AML-193 (cell line): ENCODE results near the gene CMTM3.
"Not testable (repeated sequence)": the region's sequence is repeated elsewhere in the genome, so short reads cannot be mapped to it uniquely, and the experiment has no call there.

Experiments
- DNase-seq, 2 experiments: peaks; one replicate each; lab custom pipeline; 2025; lab: John Stamatoyannopoulos, UW

CMTM3 gene

DNA sequence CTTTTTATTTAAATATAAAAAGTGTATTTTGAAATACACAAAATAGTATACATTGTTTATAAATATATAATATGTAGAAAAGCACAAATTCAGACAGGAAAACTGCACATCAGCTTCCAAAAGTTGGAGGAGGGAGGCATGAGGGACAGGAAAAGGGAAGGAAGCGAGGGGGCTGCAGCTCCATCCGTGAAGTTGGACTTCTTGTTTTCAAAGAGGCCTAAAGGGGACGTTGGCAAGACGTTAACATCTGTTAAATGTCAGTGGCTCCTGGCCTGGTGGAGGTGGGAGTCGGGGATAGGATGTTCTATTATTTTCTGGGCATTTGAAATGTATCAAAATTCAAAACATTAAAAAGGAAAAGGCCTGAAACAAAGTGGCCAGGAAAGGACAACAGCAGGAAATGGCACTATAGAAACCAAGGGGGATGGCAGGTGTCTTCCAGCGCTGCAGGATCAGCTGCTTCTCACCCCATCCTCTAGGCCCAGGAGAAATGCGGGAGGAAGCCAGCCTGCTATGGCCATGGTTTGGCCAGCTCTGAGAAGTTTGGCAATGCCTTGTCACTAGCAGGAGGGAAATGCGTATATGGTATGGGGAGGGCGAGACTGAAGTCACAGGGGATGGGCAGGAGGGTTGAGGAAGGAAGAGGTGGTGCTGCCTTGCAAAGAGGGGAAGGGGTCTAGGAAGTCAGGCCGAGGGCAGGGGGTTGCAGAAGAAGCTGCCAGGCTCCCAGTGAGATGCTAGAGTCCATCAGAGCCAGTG, 18.8 kb upstream of the CMTM3 start:
- DNase-seq: peak; percentile 22 to 29

GRCh38 chr16:66587881-66588600, 16.5 kb upstream of the CMTM3 start:
- no peak for DNase-seq

GRCh38 chr16:66588981-66589713, 15.4 kb upstream of the CMTM3 start:
- DNase-seq: peak; percentile 82 to 90

DNA sequence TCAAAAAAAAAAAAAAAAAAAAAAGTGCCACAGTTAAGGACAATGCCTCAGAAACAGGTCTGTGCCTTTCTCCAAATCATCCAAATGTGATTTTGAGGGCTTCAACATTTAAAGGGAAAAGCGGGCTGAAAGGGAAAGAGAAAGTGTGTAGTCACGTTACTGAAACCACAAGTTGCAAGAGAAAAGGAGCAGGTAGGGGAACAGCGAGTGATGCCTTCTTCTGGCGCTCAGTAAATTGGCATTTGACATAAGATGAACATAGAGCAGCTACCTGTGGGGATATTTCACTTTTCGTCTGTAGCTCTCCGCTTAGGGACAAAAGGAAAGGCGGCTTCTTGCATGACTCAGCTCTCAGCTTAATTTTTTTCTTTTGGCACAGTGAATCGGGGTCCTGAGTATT, 14.2 kb upstream of the CMTM3 start:
- peak; percentile 22 to 34 for DNase-seq

DNA sequence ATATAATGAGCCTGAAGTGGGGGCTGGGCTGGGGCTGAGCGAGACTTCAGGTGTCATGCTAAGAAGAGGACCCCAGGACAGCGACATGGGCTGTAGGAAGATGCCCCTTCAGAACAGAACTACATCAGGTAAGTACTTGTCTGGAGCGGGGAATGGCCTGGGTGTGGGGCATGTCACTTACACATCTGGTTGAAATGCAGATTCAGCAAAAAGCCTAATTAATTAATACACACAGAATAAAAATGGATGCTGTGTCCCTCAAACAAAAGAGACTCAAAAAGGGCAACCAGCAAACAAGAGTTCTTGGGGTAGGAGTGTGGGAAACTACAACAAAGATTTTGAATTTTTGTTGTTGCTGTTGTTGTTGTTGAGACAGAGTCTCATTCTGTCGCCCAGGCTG, 13.5 kb upstream of the CMTM3 start:
- no peak for DNase-seq

DNA sequence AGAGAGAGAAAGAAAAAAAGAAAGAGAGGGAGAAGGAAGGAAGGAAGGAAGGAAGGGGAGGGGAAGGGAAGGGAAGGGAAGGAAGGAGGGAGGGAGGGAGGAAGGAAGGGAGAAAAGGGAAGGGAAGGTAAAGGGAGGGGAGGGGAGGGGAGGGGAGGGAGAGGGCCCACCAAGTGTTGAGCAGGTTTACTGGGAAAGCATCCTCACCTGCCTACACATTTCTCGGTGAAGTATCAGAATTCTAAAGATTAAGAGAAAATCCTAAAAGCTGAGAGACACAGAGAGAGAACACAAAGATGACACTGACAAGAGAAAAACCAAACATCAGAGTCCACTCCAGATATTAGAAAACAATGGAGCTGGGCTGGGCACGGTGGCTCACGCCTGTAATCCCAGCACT, 12.3 kb upstream of the CMTM3 start:
- no peak for DNase-seq

- no peak for DNase-seq
Measured at GRCh38 chr16:66592814-66593213, 11.7 kb upstream of the CMTM3 start.

GRCh38 chr16:66594739-66595138, 9.8 kb upstream of the CMTM3 start:
- DNase-seq: no peak

GRCh38 chr16:66596559-66596958, 7.9 kb upstream of the CMTM3 start:
- not testable (repeated sequence) for DNase-seq

DNA sequence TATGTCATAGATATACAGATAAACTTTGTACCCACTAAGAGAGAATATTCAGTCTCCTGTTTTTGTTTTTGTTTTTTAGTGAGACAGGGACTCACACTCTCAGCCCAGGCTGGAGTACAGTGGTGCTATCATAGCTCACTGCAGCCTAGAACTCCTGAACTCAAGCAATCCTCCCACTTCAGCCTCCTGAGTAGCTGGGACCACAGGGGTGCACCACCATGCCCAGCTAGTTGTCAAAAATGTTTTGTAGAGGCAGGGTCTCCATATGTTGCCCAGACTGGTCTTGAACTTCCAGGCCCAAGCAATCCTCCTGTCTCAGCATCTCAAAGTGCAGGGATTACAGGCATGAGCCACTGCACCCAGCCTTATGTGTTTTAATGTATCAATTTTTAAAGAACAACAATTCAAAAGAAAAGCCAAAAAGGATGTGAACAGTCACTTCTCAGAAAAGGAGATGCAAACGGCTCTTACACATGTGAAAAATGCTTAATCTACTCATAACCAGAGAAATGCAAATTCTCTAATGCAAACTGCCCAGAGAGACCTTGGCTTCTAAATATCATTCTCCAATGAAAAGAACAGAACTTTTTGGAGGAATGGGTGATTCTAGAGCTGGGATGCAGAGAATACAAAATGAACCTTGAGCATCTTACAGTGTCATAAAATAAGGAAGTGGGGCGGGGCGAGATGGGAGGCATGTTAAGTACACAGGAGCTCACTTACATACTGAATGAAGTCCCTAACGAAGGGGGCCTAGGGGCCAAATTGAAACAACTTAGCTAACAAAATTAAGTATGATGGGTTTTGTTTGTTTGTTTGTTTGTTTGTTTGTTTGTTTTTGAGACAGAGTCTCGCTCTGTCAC, 7.3 kb upstream of the CMTM3 start:
- DNase-seq: no peak

- no peak for DNase-seq
Measured at GRCh38 chr16:66598111-66598510, 6.4 kb upstream of the CMTM3 start.

GRCh38 chr16:66599726-66600125, 4.8 kb upstream of the CMTM3 start:
- no peak for DNase-seq

GRCh38 chr16:66600477-66600876, 4.0 kb upstream of the CMTM3 start:
- DNase-seq: no peak

DNA sequence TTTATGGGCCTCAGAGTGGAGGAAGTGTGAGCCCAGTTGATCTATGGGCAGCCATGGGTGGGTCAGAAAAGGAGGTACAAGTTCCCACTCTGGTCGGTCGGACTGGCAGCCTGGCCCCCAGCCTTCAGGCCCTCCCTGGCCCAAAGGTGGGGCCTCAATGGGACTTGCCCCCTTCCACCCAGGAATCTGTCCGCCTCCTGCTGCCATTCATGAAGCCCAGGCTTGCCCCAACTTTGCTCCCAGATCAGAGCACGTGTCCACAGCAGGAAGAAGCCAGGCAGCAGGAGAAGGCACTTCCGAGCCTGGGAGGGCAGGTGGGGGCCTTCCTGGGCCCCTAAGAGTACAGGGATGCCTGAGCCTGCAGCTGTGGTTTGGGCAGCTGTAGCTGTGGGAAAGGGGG, 3.0 kb upstream of the CMTM3 start:
- DNase-seq: no peak

GRCh38 chr16:66603537-66604375, 748 bp upstream of the CMTM3 start:
- peak; percentile 32 to 52 for DNase-seq

GRCh38 chr16:66605177-66605978, 874 bp downstream of the CMTM3 start:
- no peak for DNase-seq

GRCh38 chr16:66605979-66606751, 1.7 kb downstream of the CMTM3 start:
- DNase-seq: peak; percentile 20 to 57

DNA sequence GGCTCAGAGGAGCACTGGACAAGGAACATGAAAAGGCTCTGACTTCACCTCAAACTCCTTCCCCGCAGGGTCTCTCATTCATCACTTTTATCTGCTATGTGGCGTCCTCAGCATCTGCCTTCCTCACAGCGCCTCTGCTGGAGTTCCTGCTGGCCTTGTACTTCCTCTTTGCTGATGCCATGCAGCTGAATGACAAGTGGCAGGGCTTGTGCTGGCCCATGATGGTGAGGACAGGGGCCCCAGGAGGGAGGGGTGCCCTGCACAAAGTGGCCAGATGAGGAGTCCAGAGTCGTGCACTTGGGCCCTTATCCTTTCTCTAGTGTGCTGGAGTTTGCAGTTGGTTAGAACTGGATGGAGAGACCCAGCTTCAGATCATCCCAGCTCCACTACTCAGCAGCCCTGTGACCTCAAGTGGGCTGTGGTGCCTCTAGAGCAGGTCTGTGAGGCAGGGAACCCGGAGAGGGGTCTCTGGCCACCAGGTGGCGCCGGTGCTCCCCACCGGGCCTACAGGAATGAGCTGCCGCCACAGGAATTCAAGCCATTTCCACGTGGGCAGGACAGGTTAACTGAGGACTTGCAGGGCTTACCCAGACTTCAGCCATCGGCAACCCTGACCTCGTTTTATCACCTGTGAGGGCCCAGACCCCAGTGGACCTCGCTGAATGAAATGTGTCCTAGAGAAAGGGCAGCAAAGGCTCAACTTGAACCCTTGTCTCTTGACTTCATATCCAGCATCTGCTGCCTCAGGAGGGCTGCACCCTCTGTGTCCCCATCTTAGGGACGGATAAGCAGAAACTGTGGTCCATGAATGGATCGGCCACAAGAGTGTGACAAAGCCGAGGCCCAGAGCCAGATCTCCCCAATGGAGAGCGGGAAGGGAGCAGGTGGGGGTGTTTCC, 4.0 kb downstream of the CMTM3 start:
- peak; percentile 61 to 67 for DNase-seq
